NCI-H510A (cell line): Measurements from ENCODE around the gene PDE4D.

Source experiments
- DNase-seq: peaks from one replicate; lab custom pipeline; 2025; lab: John Stamatoyannopoulos, UW

PDE4D gene

DNA sequence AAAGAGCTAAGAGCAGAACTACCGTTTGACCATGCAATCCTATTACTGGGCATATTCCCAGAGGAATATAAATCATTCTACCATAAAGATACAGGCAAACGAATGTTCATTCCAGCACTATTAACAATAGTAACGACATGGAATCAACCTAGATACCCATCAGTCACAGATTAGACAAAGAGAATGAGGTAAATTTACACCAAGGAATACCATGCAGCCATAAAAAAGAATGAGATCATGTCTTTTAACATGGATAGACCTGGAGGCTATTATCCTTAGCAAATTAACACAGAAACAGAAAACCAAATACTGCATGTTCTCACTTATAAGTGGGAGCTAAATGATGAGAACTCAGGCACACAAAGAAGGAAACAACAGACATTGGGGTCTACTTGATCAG, 641.9 kb downstream of the PDE4D start:
- no peak for DNase-seq

DNA sequence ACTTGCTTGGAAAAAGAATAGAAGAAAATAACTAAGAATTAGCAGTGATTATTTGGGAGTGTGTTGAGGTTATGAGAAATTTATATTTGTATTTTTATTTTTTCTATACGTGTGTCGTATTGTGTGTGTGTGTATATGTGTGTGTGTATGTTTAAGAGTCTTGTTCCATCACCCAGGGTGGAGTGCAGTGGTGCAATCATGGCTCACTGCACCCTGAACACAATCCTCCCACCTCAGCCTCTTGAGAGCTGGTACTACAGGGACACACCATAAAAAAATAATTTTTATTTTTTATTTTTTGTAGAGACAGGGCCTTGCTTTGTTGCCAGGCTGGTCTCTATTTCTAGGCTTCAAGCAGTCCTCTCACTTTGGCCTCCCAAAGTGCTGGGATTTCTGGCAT, 643.8 kb downstream of the PDE4D start:
- no peak for DNase-seq

DNA sequence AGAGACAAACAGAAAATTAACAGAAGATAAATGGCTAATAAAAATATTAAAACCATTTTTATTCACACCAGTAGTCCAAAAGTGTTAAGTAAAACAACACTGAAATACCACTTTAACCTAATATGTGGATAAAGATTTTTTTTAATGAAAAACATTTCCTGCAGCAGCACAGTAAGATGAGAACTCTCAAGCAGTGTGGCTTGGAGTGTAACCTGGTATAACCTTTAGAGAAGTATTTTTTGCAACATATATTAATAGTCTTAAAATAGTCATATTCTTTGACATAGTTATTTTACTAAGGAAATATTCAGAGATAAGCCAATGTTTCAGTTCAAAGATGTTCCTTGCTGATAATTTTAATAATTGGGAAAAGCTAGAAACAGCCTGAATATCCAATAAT, 644.4 kb downstream of the PDE4D start:
- DNase-seq = no peak

DNA sequence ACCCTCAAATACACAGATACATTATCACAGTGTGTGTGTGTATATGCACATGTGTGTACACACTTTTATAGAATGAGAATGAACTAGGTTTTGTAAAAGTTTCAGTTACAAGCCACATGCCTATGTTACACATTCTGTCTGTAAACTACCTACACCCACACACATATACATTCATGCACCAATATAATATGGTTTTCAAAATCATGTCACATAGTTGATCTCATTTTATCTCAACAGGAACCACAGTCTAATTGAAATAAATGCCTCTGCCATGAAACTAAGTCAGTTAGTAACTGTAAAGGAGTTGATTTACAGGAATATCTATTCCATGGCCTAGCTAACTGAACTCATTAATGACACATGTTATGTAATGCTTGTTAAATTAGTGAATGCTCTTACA, 646.6 kb downstream of the PDE4D start:
- DNase-seq = no peak

DNA sequence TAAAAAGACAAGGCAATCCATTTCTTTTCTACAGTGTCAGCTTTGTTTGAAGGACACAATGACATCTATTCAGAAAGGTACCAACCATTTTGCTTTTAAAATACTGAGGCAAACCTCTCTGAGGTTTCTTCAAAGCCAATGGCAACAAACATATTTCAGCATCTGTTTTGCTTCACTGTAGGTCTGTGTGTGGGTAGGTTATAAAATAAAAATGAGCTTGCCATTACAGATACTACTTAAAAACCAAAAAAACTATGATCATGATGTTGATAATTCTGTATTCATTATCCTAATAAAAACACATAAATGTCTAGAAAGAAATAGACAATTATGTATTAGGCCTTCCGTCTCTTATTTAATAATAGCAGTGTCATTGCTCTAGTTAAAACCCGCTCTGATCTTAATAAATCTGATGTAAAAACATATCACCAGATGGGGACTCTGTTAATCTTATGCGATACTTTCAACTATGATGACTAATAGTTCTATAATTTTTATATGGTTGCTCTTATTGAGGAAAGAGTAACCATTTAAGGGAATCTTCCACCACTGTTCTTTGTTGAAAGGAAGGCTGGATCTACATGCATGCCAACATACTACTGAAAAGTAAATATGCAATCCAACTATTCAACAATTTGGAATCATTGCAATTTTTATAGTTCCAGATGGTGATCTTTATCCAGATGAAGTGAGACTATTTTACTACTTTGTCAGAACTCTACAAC, 647.2 kb downstream of the PDE4D start:
- DNase-seq = no peak

DNA sequence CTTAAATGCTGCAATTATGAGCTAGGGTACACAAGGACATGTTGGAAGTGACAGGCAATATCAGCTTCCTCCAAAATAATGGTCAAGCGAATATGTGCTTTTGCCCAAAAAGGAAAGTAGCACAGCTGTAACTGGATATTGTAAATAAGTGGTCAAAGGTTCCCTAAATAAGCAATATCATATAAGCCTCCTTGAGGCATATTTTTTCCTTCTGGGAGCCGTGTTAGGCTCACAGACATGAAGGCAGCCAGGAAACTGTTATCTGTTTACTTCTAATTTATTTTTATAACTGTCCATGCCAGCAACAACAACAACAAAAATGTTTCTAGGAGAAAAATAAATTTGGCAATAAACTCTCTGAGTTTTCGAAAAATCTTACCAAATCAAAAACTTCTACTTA, 648.3 kb downstream of the PDE4D start:
- no peak for DNase-seq

DNA sequence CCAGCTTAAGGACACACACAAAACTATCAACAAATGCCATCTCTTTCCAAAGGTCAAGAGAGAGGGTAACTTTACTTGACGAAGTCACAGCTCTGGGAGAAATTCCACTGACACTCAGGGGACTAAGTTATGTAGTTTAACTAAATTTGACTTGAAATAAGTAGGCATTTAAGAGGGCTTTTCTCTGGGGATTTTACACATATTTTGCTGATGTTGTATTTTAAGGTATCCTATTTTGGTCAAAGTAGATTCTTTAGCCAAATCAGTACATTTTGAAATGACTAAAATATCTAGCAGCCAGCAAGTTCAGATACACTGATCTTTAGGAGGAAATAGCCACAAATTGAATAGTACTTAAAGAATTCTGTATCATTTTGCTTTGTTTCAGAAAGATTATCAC, 652.0 kb downstream of the PDE4D start:
- DNase-seq = no peak

DNA sequence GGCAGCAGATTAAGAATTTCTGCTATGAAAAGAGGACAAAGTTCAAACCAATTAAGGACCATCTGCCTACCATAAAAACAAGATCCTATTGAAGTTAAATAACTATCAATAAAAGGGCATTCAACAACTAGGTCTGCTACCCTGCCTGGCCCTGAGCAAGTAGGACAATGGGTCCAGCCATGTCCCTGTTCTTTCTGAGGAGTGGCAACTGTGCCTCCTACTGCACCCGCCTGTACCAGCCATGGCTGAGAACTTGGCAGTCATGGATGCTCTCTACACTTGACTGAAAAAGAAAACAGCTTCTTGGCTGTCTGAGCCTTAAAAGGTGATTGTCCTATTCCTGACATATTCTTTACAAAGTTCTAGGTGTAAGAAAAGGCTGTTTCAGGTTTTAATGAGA, 652.4 kb downstream of the PDE4D start:
- no peak for DNase-seq

DNA sequence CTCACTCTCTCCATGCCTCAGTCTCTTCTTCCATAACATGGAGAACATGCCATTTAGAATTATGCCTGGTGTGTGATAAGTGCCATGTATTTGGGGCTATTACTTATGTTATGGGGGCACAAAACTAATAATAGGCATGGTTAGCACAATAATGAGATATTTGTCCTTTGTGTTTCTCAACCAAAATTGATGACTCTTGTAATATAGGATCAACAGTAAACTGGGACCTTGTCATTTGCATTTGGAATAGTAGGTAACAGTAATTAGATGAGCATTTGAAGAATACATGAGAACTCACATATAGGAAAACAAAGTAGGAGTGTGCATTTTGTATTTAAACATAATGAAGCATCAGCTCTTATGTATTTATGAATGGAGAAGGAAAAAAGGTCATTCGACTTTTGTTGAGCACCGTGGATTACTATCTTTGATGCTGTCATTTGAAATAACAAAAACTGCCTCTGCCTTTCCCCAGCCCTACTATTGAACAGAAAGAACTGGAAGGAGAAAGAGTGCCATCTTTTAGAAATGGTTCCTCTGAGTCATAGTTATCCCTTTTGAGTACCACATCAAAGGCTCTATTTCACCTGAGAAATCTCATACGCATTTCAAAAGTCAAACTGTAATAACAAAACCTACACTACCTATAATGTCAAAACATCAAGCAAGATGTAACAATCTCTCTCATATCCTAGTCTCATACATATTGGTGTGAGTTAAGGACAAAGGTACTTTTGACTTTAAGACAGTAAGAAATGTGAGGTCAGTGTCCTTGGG, 655.2 kb downstream of the PDE4D start:
- DNase-seq = no peak

DNA sequence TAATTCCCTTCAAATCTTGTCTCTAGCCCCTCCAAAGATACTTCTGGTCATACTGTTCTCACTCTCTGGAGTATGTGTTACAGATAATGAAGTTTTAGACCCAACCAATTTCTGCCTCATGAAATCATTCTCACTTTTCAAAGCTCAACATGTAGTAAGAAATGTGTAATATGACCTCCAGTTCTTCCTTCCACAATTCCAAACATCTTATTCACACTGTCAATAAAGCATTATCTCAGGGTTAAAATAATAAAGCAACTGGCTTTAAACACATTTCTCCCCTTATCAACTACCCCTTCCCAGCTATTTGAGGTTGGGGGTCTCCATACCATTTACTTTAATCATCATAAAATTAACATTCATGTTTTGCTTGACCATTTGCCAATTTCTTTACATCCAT, 656.5 kb downstream of the PDE4D start:
- DNase-seq = no peak

DNA sequence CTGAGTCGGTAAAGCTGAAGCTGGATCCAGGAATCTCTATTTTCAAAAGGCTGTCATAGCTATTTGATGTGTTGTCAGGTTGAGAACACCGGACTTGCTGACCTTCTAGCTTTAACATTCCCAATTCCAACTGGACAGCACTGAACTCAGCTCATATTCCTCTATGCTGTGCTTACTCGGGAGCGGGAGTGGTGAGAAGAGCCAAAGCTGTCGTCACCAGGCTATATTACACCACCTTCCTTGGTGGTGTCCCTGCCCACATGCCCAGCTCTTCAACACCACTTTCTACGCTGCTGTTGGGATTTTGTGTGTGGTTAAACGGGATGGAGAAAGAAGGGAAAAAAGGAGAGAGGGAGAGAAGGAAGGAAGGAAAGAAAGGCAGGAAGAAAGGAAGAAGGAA, 657.1 kb downstream of the PDE4D start:
- no peak for DNase-seq

DNA sequence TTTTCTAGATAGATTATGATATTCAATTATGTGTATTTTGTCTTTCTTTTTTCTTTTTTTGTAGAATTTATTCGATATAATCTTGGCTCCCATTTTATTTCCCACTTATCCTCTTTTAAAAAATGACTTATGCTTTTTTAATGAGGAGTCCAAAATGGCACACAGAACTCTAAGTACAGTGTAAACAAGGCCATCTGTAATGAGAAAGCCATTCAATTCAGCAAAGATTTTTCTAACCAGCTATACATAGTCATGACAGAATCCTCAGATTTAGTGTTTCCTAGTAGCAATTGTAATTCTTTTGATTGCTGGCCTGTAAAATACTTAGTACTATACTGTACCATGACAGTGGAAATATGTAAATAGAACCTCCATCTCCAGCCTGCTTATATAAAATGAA, 659.3 kb downstream of the PDE4D start:
- DNase-seq = no peak

DNA sequence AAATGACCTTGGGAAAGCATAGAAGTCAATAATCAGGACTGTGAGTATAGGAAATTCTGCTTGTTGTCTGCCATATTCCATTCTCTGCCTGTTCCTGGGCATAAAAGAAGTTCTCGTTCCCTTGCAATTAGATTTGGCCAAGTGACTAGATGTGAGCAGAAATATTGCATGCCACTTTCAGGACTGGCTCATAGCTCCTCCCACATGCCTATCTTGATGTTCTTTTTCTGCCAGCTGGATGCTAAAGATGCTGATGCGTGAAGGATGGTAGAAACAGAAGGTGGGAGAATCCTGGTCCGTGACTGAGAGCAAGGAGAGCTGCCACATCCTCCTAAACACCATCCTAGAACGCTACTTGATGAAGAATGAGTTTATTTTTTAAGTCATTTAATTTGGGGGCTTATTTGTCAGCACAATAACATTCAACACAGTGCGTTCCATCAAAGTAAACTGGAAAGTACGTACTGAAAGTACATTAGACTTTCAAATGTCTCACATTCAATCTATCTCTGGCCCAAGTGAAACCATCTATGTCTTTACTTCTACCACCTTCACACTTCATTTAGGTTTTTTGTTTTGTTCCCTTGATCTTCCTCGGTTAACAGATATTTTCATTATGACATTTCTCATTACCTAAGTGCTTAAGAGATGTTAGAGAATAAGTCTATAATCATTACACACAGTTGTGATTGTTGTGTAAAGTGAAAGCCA, 662.1 kb downstream of the PDE4D start:
- DNase-seq = no peak

DNA sequence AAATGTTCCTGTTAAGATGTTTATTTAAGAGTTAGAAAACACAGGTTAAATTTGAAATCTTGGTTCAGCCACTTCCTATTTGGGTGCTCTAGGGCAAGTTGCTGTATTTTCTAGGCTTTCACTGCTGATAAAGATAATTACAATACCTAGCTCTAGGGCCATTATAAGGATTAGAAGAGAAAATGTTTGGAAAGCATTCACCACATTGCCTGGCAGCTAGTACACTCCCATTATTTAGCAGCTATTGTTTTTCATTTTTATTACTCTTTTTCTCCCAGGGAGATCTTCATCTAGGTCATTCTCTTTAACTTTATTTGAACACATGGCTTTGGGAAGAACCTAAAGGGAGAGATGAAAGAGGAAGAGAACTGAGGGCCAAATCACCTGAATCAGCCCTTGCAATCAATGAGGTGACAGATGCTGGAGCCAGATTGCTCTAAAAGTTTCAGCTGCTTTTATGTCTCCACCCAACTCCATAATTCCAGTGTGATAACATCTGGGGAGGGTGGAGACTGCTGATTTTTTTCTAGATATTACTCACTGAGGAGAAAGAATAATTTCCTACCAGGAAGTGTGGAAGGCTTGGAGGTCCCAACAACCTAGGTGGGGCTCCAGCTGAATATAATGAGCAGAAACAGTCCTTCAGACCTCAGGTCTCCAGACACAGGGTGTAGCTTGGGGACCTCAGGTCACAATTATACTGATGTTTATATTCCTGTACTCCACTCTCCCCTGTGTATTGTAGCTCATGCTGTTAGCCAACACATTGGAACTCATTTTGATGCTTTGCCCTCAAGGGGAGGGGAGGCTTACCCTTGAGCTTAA, 670.6 kb downstream of the PDE4D start:
- no peak for DNase-seq

DNA sequence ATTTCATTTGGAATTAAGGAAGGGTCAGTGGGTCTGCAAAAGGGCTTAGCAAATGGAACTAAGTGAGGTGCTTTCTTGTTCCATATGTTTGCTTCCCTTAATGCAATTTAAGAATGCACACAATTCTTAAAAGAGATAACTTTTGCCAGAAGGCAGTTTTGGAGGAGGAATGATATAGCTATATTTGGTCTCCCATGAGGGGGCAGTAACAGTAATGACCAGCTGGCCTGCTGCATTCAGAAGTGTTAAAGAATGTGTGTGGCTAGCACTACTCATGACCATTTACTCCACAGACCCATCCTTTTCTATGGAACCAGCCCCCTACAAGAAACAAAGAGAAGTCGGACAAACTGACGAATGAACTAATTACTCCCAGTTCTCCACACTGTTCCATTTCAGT, 671.8 kb downstream of the PDE4D start:
- no peak for DNase-seq

DNA sequence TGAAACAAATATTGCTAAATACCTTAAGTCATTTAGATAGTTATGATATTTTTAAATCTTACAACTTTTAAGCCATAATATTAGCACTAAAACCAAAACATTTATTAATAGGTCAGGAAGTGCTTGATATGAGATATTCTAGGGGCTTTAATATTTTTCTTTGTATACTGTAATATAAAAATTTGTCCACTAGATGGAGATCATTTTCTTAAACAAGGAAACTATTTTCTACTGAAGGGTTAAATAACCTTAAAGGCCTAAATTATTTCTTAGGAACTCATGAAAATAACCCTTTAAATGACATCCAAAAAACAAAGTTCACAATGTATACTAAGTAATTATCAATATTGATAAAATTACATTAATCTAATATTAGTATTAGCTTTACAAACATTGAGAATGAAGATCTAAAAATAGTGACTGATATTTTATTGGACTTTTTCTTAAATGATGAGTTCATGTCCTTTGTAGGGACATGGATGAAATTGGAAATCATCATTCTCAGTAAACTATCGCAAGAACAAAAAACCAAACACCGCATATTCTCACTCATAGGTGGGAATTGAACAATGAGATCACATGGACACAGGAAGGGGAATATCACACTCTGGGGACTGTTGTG, 675.0 kb downstream of the PDE4D start:
- DNase-seq = no peak

DNA sequence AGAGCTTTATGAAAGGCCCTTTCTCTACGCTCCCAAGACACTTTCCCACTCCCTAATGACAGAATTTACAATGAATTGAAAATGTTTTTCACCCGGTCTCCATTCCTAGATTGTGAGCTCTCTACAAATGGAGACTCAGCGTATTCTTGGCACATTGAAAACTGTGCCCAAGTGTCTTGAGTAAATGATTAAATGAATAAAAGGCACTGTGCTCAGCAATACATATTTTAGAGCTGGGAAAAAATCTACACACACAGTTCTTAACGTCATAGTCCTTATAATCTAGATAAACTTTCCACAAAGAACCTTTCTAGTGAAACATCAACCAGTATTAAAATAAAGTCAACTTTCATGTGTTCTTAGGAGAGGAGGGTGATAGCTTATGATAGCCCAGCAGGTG, 676.7 kb downstream of the PDE4D start:
- no peak for DNase-seq

DNA sequence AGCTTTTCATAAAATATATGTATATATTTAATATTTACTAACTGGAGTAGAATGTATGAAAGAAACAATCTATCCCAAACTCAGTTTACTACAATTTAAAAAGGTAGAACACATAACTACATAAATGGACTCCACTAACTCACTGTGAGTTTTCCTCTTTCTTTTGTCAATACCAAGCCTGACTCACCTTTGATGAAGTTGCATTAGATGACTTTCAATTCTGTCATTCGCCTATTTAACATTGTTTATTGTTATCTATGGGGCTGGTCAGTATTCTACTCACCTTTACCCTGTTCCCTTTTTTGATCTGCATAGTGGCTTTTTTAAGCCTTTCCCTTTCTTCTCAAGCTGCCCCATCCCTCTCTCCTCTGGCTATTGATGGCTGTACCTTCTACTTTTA, 680.9 kb downstream of the PDE4D start:
- no peak for DNase-seq

DNA sequence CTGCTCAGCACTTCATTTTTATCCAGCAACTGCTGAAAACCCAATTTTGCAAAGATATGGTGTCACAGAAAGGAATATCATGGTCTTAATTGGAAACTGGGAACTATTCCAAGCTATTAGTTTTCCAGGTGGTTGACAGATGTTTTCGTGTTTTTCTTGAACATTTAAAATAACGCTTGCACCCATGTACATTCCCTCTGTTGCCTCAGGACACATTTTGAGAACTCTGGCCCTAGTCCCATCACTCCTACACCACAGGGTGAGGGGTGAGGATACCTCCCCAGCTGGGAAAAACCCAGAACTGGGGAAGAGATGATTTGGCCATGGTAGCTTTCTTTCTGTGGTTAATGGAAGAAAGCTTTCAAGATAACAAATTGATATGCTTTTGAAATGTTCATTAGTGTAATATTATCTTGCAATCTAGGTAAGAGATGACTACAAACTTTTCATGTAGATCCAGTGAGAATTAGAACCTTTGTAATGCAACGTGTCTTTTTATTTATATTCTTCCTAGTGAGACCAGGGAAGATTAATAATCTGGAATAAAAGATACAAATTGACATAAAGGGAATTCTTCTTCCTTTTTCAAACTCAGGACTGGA, 683.7 kb downstream of the PDE4D start:
- DNase-seq = no peak

DNA sequence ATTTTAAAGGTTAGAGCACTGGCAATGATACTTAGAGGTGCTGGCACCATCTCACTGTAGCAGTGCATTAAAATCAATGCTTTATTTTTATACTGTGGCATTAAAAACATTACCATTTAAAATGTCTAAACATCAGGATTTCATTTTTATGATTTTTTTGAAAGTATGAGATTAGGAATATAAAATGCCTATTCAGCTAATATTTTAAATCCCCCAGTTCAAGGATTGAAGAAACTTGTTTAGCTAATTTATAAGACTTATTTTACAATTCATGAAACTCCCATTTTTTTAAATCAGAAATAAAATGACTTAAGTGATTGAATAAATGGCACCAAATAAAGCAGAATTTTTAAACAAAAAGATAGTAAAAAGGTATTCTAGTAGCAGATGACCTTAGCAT, 685.1 kb downstream of the PDE4D start:
- no peak for DNase-seq

DNA sequence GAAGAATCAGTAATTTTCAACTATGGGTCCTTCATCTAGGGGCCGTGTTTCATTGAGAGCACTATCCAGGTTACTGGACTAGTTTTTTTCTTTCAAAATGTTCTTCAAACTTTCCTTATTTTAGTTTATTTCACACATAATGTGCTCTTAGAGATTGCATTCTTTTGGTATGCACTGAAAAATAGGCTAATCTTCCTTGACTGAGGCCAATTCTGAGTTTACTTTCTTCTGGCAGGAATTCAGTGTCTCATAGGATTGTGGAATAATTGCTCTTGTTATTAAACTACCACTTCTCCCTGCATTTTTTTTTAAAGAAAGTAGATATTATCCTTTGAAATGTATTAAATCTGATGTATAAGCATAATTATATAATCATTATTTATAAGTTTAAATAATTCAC, 686.1 kb downstream of the PDE4D start:
- DNase-seq = no peak
